Measurements from ENCODE around the gene AUH. TPM values are rescaled to one million over a fixed set of nuclear protein-coding genes. Genes with fewer than 3 reads are reported as not detected.
A peak's percentile ranks its signal among the peaks of the same experiment; 100 is the strongest.
"Not testable (repeated sequence)": the region's sequence is repeated elsewhere in the genome, so short reads cannot be mapped to it uniquely, and the experiment has no call there.

AUH gene
- total RNA-seq, 1 donor from 2014 or later, result 17.3 TPM

DNA sequence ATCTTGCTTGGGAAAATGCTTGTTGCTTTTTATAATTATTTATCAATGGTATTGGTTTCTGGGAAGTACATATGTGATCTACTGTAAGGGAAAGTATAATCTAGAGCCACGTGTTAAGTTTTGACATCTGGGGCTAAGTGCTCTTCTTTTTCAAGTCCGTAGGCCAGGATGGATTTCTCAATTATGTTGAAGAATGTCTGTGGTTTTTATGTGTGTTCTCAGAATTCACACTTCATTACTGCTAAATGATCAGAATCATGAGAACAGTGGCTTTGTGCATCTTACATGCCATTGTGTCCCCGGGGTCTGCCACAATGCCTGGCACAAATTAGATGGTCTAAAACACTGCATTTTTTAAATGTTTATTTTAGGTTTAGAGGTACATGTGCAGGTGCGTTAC, 14.5 kb upstream of the AUH start:
- ATAC-seq (peak; percentile 50 to 62), DNase-seq (no peak)
- H3K27ac ChIP-seq, result no peak overlapping the region
- intact Hi-C loops (cut with DNase I), result no loop called here
- H3K27me3 ChIP-seq (ENCODE audit: low read depth), result no peaks in the 10 kb centered on the region
- TF ChIP-seq, protein P1, sequence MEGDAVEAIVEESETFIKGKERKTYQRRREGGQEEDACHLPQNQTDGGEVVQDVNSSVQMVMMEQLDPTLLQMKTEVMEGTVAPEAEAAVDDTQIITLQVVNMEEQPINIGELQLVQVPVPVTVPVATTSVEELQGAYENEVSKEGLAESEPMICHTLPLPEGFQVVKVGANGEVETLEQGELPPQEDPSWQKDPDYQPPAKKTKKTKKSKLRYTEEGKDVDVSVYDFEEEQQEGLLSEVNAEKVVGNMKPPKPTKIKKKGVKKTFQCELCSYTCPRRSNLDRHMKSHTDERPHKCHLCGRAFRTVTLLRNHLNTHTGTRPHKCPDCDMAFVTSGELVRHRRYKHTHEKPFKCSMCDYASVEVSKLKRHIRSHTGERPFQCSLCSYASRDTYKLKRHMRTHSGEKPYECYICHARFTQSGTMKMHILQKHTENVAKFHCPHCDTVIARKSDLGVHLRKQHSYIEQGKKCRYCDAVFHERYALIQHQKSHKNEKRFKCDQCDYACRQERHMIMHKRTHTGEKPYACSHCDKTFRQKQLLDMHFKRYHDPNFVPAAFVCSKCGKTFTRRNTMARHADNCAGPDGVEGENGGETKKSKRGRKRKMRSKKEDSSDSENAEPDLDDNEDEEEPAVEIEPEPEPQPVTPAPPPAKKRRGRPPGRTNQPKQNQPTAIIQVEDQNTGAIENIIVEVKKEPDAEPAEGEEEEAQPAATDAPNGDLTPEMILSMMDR (IDR thresholded peaks at IDR 0.05), result no peak
- no peak overlapping the region for H3K4me3 ChIP-seq
- peaks cover 29% of the 10 kb centered on the region for H3K4me1 ChIP-seq
- H3K36me3 ChIP-seq, result no peaks in the 10 kb centered on the region
- H3K9me3 ChIP-seq, result no peaks in the 10 kb centered on the region

DNA sequence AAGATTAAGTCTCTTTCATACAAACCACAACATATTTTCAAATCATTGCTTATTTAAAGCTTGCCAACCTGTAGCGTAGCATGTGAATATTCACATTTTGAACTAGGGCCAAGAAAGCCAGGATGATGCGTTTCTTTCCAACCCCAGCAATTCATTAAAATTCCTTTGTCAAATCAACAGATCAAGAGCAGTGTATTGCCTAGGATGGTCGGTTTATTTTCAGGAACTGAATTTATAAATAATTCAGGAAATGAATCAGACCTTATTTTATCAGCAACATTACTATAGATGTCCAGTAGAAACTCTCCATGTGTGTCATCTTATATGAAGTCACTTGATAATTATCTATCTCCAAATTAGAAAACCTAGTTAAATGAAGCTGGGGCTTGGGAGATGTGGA, 13.2 kb upstream of the AUH start:
- Histone ChIP-seq H3K36me3 (no peaks in the 10 kb centered on the region), H3K27ac (no peak overlapping the region), H3K4me3 (no peak overlapping the region), H3K9me3 (no peaks in the 10 kb centered on the region), H3K27me3 (ENCODE audit: low read depth) (no peaks in the 10 kb centered on the region), H3K4me1 (peaks cover 29% of the 10 kb centered on the region)
- TF ChIP-seq, protein P1 (IDR thresholded peaks at IDR 0.05), result no peak
- intact Hi-C loops (cut with DNase I), result no loop called here
- no peak for ATAC-seq
- DNase-seq, result no peak

DNA sequence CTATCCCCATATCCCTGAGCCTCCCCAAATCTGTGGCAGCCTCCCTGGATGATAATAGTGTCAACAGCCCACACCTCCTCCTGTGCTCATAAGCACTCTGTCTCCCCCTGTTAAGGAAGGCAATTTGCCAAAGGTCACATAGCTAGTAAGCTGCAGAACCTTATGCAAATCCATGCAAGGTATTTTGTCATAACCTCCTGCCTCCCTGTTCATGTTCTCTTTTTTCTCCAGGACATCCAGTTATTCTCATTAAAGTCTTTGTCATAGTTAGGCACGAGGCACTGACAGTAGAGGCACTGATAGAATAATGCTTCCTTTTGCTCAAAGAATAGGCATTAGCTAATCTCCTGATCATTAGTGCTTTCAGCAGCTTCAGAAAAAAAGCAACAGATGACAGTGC, 10.2 kb upstream of the AUH start:
- Histone ChIP-seq H3K27ac (no peak overlapping the region), H3K4me3 (no peak overlapping the region), H3K4me1 (peaks cover 15% of the 10 kb centered on the region), H3K36me3 (no peaks in the 10 kb centered on the region), H3K9me3 (no peaks in the 10 kb centered on the region), H3K27me3 (ENCODE audit: low read depth) (no peaks in the 10 kb centered on the region)
- intact Hi-C loops (cut with DNase I), result no loop called here
- no peak for ATAC-seq
- DNase-seq, result no peak
- TF ChIP-seq, protein P1 (IDR thresholded peaks at IDR 0.05), result no peak

DNA sequence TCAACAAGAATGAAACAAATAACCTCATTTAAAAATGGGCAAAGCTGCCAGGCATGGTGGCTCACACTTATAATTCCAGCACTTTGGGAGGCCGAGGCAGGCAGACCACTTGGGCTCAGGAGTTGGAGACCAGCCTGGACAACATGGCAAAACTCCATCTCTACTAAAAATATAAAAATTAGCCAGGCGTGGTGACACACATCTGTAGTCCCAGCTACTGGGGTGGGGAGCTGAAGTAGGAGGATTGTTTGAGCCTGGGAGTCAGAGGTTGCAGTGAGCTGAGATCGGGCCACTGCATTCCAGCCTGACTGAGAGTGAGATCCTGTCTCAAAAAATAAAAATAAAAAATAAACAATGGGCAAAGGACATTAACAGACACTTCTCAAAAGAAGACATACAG, 8.3 kb upstream of the AUH start:
- intact Hi-C loops (cut with DNase I); H3K27ac ChIP-seq; H3K4me3 ChIP-seq; H3K9me3 ChIP-seq; ATAC-seq; H3K4me1 ChIP-seq; H3K36me3 ChIP-seq; DNase-seq; H3K27me3 ChIP-seq (ENCODE audit: low read depth): not testable (repeated sequence)

DNA sequence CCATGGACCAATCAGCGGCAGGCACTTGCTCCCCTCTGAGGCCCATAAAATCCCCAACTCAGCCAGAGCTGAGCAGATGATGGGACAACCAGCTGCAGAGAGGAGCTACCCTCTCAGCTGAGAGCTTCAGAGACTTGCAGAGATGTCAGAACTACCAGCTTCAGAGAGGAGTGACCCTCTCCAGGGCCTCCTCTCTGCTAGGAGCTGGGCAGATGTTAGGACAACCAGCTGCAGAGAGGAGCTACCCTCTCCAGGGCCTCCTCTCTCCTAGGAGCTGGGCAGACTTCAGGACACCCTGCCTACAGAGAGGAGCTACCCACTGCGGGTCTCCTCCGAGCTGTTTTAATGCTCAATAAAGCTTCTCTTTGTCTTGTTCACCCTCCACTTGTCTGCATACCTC, 3.0 kb upstream of the AUH start:
- H3K36me3 ChIP-seq, result no peaks in the 10 kb centered on the region
- peaks cover 12% of the 10 kb centered on the region for H3K4me1 ChIP-seq
- TF ChIP-seq, protein P1 (IDR thresholded peaks at IDR 0.05), result no peak
- no peaks in the 10 kb centered on the region for H3K27me3 ChIP-seq (ENCODE audit: low read depth)
- ATAC-seq, result no peak
- intact Hi-C loops (cut with DNase I), result no loop called here
- H3K27ac ChIP-seq, result no peak overlapping the region
- no peaks in the 10 kb centered on the region for H3K9me3 ChIP-seq
- no peak for DNase-seq
- H3K4me3 ChIP-seq, result no peak overlapping the region

DNA sequence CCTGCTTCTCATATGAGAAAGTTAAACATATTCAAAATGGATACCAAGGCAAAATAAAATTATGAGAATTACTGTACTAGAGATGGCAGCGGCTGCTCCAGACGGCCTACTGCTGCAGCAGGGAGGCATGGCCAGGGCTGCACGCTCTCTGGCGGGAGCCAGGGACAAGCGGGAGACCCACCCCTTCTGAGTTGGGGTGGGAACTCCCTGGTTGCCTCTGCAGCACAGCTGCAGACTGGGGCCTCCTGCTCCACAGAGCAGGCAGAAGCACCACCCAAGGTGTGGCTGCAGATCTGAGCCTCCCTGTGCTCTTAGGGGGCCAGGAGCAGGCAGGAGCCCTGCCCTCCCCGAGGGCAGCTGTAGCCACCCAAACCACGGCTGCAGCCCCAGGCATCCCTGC, 2.3 kb upstream of the AUH start:
- Histone ChIP-seq H3K9me3 (no peaks in the 10 kb centered on the region), H3K27me3 (ENCODE audit: low read depth) (no peaks in the 10 kb centered on the region), H3K27ac (no peak overlapping the region), H3K4me1 (peaks cover 19% of the 10 kb centered on the region), H3K36me3 (no peaks in the 10 kb centered on the region), H3K4me3 (no peak overlapping the region)
- intact Hi-C loops (cut with DNase I), result no loop called here
- ATAC-seq (no peak), DNase-seq (no peak)
- TF ChIP-seq, protein P1 (IDR thresholded peaks at IDR 0.05), result no peak
